H1 (cell line): ENCODE measurements around the gene CRABP2. TPM values are rescaled to one million over a fixed set of nuclear protein-coding genes. Genes with fewer than 3 reads are reported as not detected.
A peak's percentile ranks its signal among the peaks of the same experiment; 100 is the strongest.

Experiments used
- CTCF ChIA-PET: fragments of 300-600 bp; sonication (Branson Sonifier 250); formaldehyde crosslinking; loops from one replicate; lab custom pipeline; 2021; ENCODE audit not compliant: partially characterized antibody; lab: Charles Lee
- POLR2A ChIA-PET: fragments of 300-600 bp; sonication (Branson Sonifier 250); formaldehyde crosslinking; loops from one replicate; lab custom pipeline; 2021; ENCODE audit warnings: inconsistent platforms; ENCODE audit not compliant: partially characterized antibody; lab: Charles Lee
- DNase-seq, 2 experiments: peaks; one replicate each; pipeline versions ENCODE4 v3.0.0 to v3.0.0-alpha.2; 2010 to 2022; ENCODE audit warnings: low spot score in 2 of 2, low read depth in 1 of 2, mixed read lengths in 1 of 2
- FAIRE-seq: peaks from 2 replicates; lab custom pipeline; 2011; peaks lifted over from hg19 to GRCh38; lab: Jason Lieb, UNC
- H2AFZ ChIP-seq: 2 replicates; pipeline ENCODE4 v1.8.1; 2012; ENCODE audit warnings: low read length, inconsistent platforms
- H2AK5ac ChIP-seq: 2 replicates; pipeline ENCODE4 v1.6.1; 2013; ENCODE audit warnings: low read depth, low read length
- H2BK120ac ChIP-seq: replicated peaks from 2 replicates; pipeline ENCODE3; 2013; ENCODE audit warnings: low read depth, low read length, inconsistent platforms
- H2BK12ac ChIP-seq: 2 replicates; pipeline ENCODE4 v1.6.1; 2013; ENCODE audit warnings: low read depth, low read length
- H2BK15ac ChIP-seq: 2 replicates; pipeline ENCODE4 v1.6.1; 2013; ENCODE audit warnings: low read length
- H2BK20ac ChIP-seq: 2 replicates; pipeline ENCODE4 v1.6.1; 2013; ENCODE audit warnings: low read length
- H2BK5ac ChIP-seq: 2 replicates; pipeline ENCODE4 v1.6.1; 2013; ENCODE audit warnings: low read depth, low read length
- H3K14ac ChIP-seq: 2 replicates; pipeline ENCODE4 v1.6.1; 2013; ENCODE audit warnings: inconsistent platforms; ENCODE audit not compliant: insufficient read length
- H3K18ac ChIP-seq: 2 replicates; pipeline ENCODE4 v1.6.1; 2013; ENCODE audit warnings: low read length; ENCODE audit errors: extremely low read depth
- H3K23ac ChIP-seq: 2 replicates; pipeline ENCODE4 v1.6.1; 2013; ENCODE audit warnings: inconsistent platforms; ENCODE audit not compliant: insufficient read length
- H3K23me2 ChIP-seq: 2 replicates; pipeline ENCODE4 v1.6.1; 2013; ENCODE audit warnings: low read depth, low read length
- H3K27ac ChIP-seq: 2 replicates; pipeline ENCODE4 v1.6.1; 2011; ENCODE audit warnings: low read depth, low read length, inconsistent platforms
- H3K27me3 ChIP-seq, 4 experiments: replicated peaks in 1 of 4; 1 replicate in 1 of 4; 2 replicates in 3 of 4; pipeline versions ENCODE4 v1.6.1 to v1.8.1; 2011 to 2013; ENCODE audit warnings: low read length in 3 of 4, mild to moderate bottlenecking in 3 of 4, inconsistent platforms in 2 of 4, mixed read lengths in 2 of 4, moderate library complexity in 1 of 4; ENCODE audit not compliant: control insufficient read depth in 3 of 4, insufficient read depth in 3 of 4; ENCODE audit errors: extremely low read depth in 1 of 4
- H3K36me3 ChIP-seq, 4 experiments: 2 replicates each; pipeline versions ENCODE4 v1.6.1 to v1.8.1; 2011 to 2013; ENCODE audit warnings: mild to moderate bottlenecking in 4 of 4, low read length in 3 of 4, moderate library complexity in 2 of 4, control low read depth in 1 of 4, inconsistent platforms in 1 of 4; ENCODE audit not compliant: insufficient read depth in 4 of 4, control insufficient read depth in 2 of 4
- H3K4ac ChIP-seq: replicated peaks from 2 replicates; pipeline ENCODE3; 2013; ENCODE audit warnings: low read length, low read depth, mixed read lengths, inconsistent platforms; ENCODE audit not compliant: insufficient read length
- H3K4me1 ChIP-seq, 4 experiments: replicated peaks in 1 of 4; 1 replicate in 1 of 4; 2 replicates in 3 of 4; pipeline versions ENCODE4 v1.6.1 to v1.8.1; 2011 to 2013; ENCODE audit warnings: low read length in 3 of 4, inconsistent platforms in 2 of 4, mixed read lengths in 1 of 4; ENCODE audit not compliant: insufficient read depth in 4 of 4, control insufficient read depth in 3 of 4
- H3K4me2 ChIP-seq, 2 experiments: 2 replicates each; pipeline versions ENCODE4 v1.6.1 to v1.8.1; 2011 to 2013; ENCODE audit warnings: low read depth in 2 of 2, low read length in 2 of 2, control low read depth in 1 of 2, inconsistent platforms in 1 of 2, mild to moderate bottlenecking in 1 of 2; ENCODE audit not compliant: insufficient read depth in 1 of 2
- H3K4me3 ChIP-seq, 4 experiments: fragments of 200-600, 300-600 bp in 1 of 4; sonication (generic), shearing (Covaris generic), sonication (Bioruptor Twin) in 1 of 4; 2 replicates each; pipeline versions ENCODE4 v1.5.1 to v1.8.1; 2011 to 2016; ENCODE audit warnings: low read length in 4 of 4, low read depth in 3 of 4, control low read depth in 2 of 4, inconsistent platforms in 2 of 4, mild to moderate bottlenecking in 2 of 4, mixed read lengths in 1 of 4, moderate library complexity in 1 of 4; ENCODE audit not compliant: insufficient read depth in 2 of 4; ENCODE audit errors: extremely low read depth in 1 of 4
- H3K56ac ChIP-seq: replicated peaks from 2 replicates; pipeline ENCODE3; 2013; ENCODE audit warnings: low read depth, mild to moderate bottlenecking, mixed read lengths, low read length, inconsistent platforms; ENCODE audit not compliant: insufficient read length
- H3K79me1 ChIP-seq: 2 replicates; pipeline ENCODE4 v1.6.1; 2013; ENCODE audit warnings: low read depth, low read length, control low read depth
- H3K79me2 ChIP-seq, 2 experiments: 2 replicates each; pipeline versions ENCODE4 v1.6.1 to v1.8.1; 2012 to 2013; ENCODE audit warnings: low read length in 2 of 2, mild to moderate bottlenecking in 2 of 2, inconsistent platforms in 1 of 2; ENCODE audit not compliant: insufficient read depth in 2 of 2, control insufficient read depth in 1 of 2
- H3K9ac ChIP-seq, 4 experiments: replicated peaks in 1 of 4; 1 replicate in 1 of 4; 2 replicates in 3 of 4; pipeline versions ENCODE4 v1.6.1 to v1.8.1; 2011 to 2013; ENCODE audit warnings: low read depth in 3 of 4, low read length in 3 of 4, control low read depth in 2 of 4, mild to moderate bottlenecking in 2 of 4, moderate library complexity in 2 of 4, inconsistent platforms in 1 of 4; ENCODE audit errors: extremely low read depth in 1 of 4
- H3K9me3 ChIP-seq, 2 experiments: 2 replicates each; pipeline versions ENCODE4 v1.6.1 to v1.8.1; 2012 to 2013; ENCODE audit warnings: mild to moderate bottlenecking in 2 of 2, moderate library complexity in 2 of 2, control low read depth in 1 of 2, inconsistent platforms in 1 of 2, low read depth in 1 of 2, low read length in 1 of 2, mixed read lengths in 1 of 2; ENCODE audit not compliant: insufficient read depth in 2 of 2
- H4K20me1 ChIP-seq, 2 experiments: replicated peaks in 1 of 2; 2 replicates each; pipeline versions ENCODE3 to v1.8.1; 2011 to 2013; ENCODE audit warnings: inconsistent platforms in 2 of 2, low read length in 2 of 2, mild to moderate bottlenecking in 1 of 2; ENCODE audit not compliant: insufficient read depth in 2 of 2, control insufficient read depth in 1 of 2
- H4K5ac ChIP-seq: 2 replicates; pipeline ENCODE4 v1.6.1; 2013; ENCODE audit warnings: low read length, low read depth, mixed read lengths, inconsistent platforms; ENCODE audit not compliant: insufficient read length
- H4K8ac ChIP-seq: 2 replicates; pipeline ENCODE4 v1.8.0; 2013; ENCODE audit warnings: mild to moderate bottlenecking, moderate library complexity, low read length, inconsistent platforms; ENCODE audit not compliant: insufficient read depth; ENCODE audit errors: extremely low read depth
- H4K91ac ChIP-seq: replicated peaks from 2 replicates; pipeline ENCODE3; 2013; ENCODE audit warnings: low read length, mixed read lengths, inconsistent platforms; ENCODE audit not compliant: insufficient read length
- CHD2 ChIP-seq: IDR thresholded peaks from 2 replicates; pipeline ENCODE4 v1.6.1; 2012; ENCODE audit warnings: low read length, improper control_type of control experiment
- EP300 ChIP-seq, 2 experiments: IDR thresholded peaks; 1 replicate in 1 of 2; 2 replicates in 1 of 2; pipeline ENCODE4 v1.6.1; 2011 to 2012; ENCODE audit warnings: low read depth in 2 of 2, low read length in 2 of 2, mild to moderate bottlenecking in 2 of 2, borderline replicate concordance in 1 of 2, inconsistent platforms in 1 of 2, moderate library complexity in 1 of 2
- EZH2 ChIP-seq: fragments of 200-600 bp; sonication (generic); IDR thresholded peaks from 2 replicates; pipeline ENCODE4 v1.7.1; 2012; ENCODE audit warnings: low read depth, mild to moderate bottlenecking, moderate library complexity, low read length, inconsistent platforms; ENCODE audit not compliant: severe bottlenecking
- POLR2AphosphoS5 ChIP-seq: IDR thresholded peaks from 2 replicates; pipeline ENCODE4 v1.6.1; 2011; ENCODE audit warnings: low read depth, low read length
- SUZ12 ChIP-seq: fragments of 200-600 bp; sonication (generic); IDR thresholded peaks from 2 replicates; pipeline ENCODE4 v1.6.1; 2012; ENCODE audit warnings: mild to moderate bottlenecking, inconsistent platforms, low read length, moderate library complexity, mixed read lengths
- TAF7 ChIP-seq: optimal IDR thresholded peaks from 2 replicates; pipeline ENCODE3; 2011; ENCODE audit warnings: low read depth, mild to moderate bottlenecking, inconsistent platforms, low read length, moderate library complexity, borderline replicate concordance
- WGBS, 2 experiments: shearing (Covaris generic) in 1 of 2; methylation state at CpG; one replicate each; pipeline versions ENCODE4 v1.1.6 to v1.1.7; 2013 to 2015; ENCODE audit warnings: low lambda C conversion rate in 2 of 2, mixed read lengths in 2 of 2, inconsistent platforms in 1 of 2, low coverage in 1 of 2, missing lambda C conversion rate in 1 of 2; ENCODE audit not compliant: insufficient replicate concordance in 2 of 2, insufficient coverage in 1 of 2, insufficient read length in 1 of 2; ENCODE audit errors: extremely low coverage in 1 of 2, missing lambda C conversion rate in 1 of 2; 5-methylcytosine and 5-hydroxymethylcytosine counted together
- polyA plus RNA-seq, 7 experiments: library from polyadenylated mRNA; depleted of rRNA in 3 of 7; stranded (reverse) in 5 of 7; unstranded in 2 of 7; fragments of >200 nt in 5 of 7; fragments of 200-250 nt in 2 of 7; gene quantifications; 1 replicate in 5 of 7; 2 replicates in 1 of 7; 4 replicates in 1 of 7; pipeline versions ENCODE4 v1.2.1 to v1.2.3, GENCODE V29; 2011 to 2013; ENCODE audit warnings: missing spikeins in 2 of 7, mixed read lengths in 2 of 7
- total RNA-seq: library from RNA; stranded (reverse); fragmentation: NEBNext Ultra II Directional; extraction: Animal tissue kit (Norgen Biotek cat#: 25700); gene quantifications from 2 replicates; pipeline ENCODE4 v1.2.1, GENCODE V29; 2021

Gene CRABP2
- total and polyA plus RNA-seq, 2 of the 8 experiments (the other 6 are each of a cell fraction or from before 2014, with no cell fraction given): 69.2 to 119 TPM

GRCh38 chr1:156670359-156670758, 35.0 kb downstream of the CRABP2 start:
- Histone ChIP-seq H3K14ac (no peak overlapping the region), H2BK120ac (no peak overlapping the region), H3K79me2 (peaks cover 0 to 25% of the 10 kb centered on the region in 2 experiments; a peak in 2 of 4 replicates), H3K56ac (no peak overlapping the region), H3K9me3 (no peaks in the 10 kb centered on the region), H3K4me1 (peaks cover 3 to 66% (median 57%) of the 10 kb centered on the region in 4 experiments), H3K9ac (no peak overlapping the region), H3K27me3 (no peaks in the 10 kb centered on the region), H4K5ac (no peak overlapping the region), H3K4me2 (no peak overlapping the region; a peak in 1 of 4 replicates), H3K27ac (no peak overlapping the region), H3K23me2 (peaks cover 6% of the 10 kb centered on the region), H2BK20ac (no peak overlapping the region), H2AK5ac (peak overlapping the region; percentile 75; the same call in 1 of the 2 replicates), H3K4me3 (no peak overlapping the region), H2BK12ac (no peak overlapping the region), H4K91ac (no peak overlapping the region), H4K20me1 (peaks cover 4 to 10% of the 10 kb centered on the region in 2 experiments), H3K36me3 (peaks cover 4 to 28% (median 12%) of the 10 kb centered on the region in 4 experiments; a peak in 7 of 8 replicates), H3K23ac (no peak overlapping the region), H2BK5ac (0 out of 2 replicates have a peak overlapping the region, but pooled peaks have one; percentile 24), H4K8ac (no peak overlapping the region), H3K18ac (peak overlapping the region; percentile 60), H2AFZ (no peak overlapping the region), H3K79me1 (peaks cover 12% of the 10 kb centered on the region; the same call in 1 of the 2 replicates), H2BK15ac (peak overlapping the region; percentile 10; the same call in 1 of the 2 replicates), H3K4ac (no peak overlapping the region)
- DNase-seq (no peak), FAIRE-seq (no peak)
- WGBS, 2 experiments: 74% methylated on average over 6 of the region's 6 CpGs; no CpG with 5 or more reads in 1 of the 2 experiments
- ChIA-PET POLR2A (interaction anchor here (0.6 to 13.8 kb wide), 6 partner anchors 7 to 43 kb away, joined by 3 to 419 read pairs (median 5); partner anchors contain the start of gene CRABP2), CTCF (interaction anchor here (1.2 to 66.0 kb wide), 7 partner anchors 9 to 45 kb away, joined by 3 to 4284 read pairs (median 5); partner anchors contain the start of genes CRABP2, ISG20L2, METTL25B and NES)
- TF ChIP-seq POLR2AphosphoS5 (peak; percentile 56), TAF7 (no peak), EP300 (IDR thresholded peaks at IDR 0.05; ENCODE audit: borderline replicate concordance in 1 of 2, low read depth in 2 of 2, low read length in 2 of 2) (no peak), EZH2 (no peak), CHD2 (no peak), SUZ12 (no peak)
